Measurements from ENCODE around the gene PLCD1.

DNA sequence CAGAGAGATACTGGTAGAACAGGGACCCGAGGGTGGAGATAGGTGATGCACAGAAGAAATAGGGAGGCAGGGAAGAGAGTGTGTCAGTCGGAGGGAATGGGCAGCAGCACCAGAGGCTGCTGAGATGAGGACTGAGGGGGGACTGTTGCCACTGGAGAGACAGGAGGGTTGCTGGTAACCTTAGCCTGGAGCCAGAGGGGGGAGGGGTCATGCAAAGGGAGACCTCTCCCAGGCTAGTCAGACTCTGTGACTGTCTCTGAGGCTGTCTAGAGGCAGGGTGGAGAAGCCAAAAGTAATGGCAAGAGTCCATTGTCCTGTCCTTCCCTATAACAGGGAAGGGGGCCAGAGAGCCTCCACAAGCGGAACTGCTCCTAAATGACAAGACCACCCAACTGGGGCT lies 7.5 kb upstream of the PLCD1 start:
- TF ChIP-seq, protein P1, sequence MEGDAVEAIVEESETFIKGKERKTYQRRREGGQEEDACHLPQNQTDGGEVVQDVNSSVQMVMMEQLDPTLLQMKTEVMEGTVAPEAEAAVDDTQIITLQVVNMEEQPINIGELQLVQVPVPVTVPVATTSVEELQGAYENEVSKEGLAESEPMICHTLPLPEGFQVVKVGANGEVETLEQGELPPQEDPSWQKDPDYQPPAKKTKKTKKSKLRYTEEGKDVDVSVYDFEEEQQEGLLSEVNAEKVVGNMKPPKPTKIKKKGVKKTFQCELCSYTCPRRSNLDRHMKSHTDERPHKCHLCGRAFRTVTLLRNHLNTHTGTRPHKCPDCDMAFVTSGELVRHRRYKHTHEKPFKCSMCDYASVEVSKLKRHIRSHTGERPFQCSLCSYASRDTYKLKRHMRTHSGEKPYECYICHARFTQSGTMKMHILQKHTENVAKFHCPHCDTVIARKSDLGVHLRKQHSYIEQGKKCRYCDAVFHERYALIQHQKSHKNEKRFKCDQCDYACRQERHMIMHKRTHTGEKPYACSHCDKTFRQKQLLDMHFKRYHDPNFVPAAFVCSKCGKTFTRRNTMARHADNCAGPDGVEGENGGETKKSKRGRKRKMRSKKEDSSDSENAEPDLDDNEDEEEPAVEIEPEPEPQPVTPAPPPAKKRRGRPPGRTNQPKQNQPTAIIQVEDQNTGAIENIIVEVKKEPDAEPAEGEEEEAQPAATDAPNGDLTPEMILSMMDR (conservative IDR thresholded peaks at IDR 0.05; ENCODE audit: low read length) = no peak
- TF ChIP-seq EZH2phosphoT487 (IDR thresholded peaks at IDR 0.05; ENCODE audit: borderline replicate concordance) = no peak
